GM12874 (cell line): ENCODE results near the gene TRABD2B.

Experiments used
- CTCF ChIP-seq: IDR thresholded peaks from 2 replicates; pipeline ENCODE4 v1.5.1; 2011; ENCODE audit warnings: low read depth, mild to moderate bottlenecking, control low read depth, low read length, moderate library complexity; ENCODE audit not compliant: insufficient read depth

The TRABD2B gene

GRCh38 chr1:47911892-47912291, 85.3 kb downstream of the TRABD2B start:
- no peak for TF ChIP-seq CTCF

- TF ChIP-seq CTCF: no peak
These were observed 85.8 kb downstream of the TRABD2B start for GRCh38 chr1:47911424-47911823.

- TF ChIP-seq CTCF: no peak
These were observed 88.9 kb downstream of the TRABD2B start for GRCh38 chr1:47908258-47908657.

GRCh38 chr1:47907177-47907528, 90.0 kb downstream of the TRABD2B start:
- TF ChIP-seq CTCF: no peak

GRCh38 chr1:47906527-47907176, 90.5 kb downstream of the TRABD2B start:
- no peak for TF ChIP-seq CTCF

- no peak for TF ChIP-seq CTCF
These were observed 91.2 kb downstream of the TRABD2B start for GRCh38 chr1:47906009-47906432.

GRCh38 chr1:47903723-47904122, 93.5 kb downstream of the TRABD2B start:
- TF ChIP-seq CTCF: no peak
